Measurements from ENCODE around the gene RPS29.

DNA sequence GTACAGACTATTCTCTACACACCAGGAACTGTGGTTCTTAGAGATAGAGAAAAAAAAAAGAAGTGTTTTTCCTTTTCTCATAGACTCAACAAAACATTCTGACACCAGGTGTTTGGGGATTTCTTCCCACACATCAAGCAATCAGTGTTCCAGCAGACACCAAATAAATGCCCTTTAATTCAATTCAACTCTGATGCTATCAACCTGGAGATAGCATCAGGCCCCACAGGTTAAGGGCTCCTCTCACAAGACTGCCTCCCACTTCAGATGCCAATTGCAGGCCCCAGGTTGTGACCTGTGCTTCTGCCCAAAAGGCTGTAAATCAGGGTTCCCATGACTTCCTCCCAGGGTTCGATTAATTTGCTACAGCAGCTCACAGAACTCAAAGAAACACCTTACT, 36.7 kb downstream of the RPS29 start:
- TF ChIP-seq, protein P1, sequence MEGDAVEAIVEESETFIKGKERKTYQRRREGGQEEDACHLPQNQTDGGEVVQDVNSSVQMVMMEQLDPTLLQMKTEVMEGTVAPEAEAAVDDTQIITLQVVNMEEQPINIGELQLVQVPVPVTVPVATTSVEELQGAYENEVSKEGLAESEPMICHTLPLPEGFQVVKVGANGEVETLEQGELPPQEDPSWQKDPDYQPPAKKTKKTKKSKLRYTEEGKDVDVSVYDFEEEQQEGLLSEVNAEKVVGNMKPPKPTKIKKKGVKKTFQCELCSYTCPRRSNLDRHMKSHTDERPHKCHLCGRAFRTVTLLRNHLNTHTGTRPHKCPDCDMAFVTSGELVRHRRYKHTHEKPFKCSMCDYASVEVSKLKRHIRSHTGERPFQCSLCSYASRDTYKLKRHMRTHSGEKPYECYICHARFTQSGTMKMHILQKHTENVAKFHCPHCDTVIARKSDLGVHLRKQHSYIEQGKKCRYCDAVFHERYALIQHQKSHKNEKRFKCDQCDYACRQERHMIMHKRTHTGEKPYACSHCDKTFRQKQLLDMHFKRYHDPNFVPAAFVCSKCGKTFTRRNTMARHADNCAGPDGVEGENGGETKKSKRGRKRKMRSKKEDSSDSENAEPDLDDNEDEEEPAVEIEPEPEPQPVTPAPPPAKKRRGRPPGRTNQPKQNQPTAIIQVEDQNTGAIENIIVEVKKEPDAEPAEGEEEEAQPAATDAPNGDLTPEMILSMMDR (IDR thresholded peaks at IDR 0.05), result no peak
- TF ChIP-seq POLR2AphosphoS5 (IDR thresholded peaks at IDR 0.05; ENCODE audit: low read depth, low read length), result no peak

Data from Panc1 (cell line).